Activated CD4-positive, alpha-beta T cell treated with anti-CD3 and anti-CD28 coated beads for 24 hours (primary cell): ENCODE data around the gene ELOVL6.

Experiments
- DNase-seq, 2 donors: peaks; one replicate each; pipeline ENCODE4 v3.0.0-alpha.2; 2020; ENCODE audit warnings: low read depth in 2 of 2

ELOVL6 gene

DNA sequence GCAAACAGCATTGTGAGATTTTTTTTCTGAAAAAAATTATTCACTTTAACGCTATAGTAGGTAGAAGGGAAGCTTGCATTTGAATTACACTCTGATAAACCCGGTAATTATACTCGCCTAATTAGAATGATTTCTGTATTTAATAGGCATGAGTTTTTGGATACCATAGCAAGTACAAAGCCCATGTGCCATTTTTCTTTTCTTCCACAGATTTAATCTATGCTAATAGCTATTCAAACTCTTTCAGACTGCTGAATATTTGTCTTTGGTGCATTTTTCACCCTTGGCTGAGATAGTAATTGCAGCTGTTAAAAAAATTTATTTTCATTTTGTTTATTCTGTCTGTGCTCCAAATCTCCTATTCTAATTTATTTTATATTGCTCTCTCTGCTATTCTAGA lies 172.7 kb downstream of the ELOVL6 start:
- DNase-seq = no peak

DNA sequence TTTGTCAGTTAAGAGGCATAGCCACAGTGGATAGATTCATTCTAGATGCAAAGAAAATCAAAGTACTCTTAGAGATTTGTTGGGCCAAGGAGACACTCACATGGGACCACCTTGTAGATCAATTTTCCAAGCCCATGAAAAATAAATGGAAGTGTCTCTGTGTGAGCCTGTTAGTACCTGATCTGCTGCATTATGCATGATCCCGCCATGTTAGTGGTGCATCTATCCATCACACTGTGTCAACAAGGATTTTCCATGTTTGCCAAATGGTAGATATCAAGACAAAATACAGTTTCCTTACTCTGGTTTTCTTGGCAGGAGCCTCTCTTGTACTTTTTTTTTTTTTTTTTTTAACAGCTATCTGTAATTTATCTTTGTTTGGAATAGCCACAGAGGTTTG lies 173.4 kb downstream of the ELOVL6 start:
- no peak for DNase-seq

DNA sequence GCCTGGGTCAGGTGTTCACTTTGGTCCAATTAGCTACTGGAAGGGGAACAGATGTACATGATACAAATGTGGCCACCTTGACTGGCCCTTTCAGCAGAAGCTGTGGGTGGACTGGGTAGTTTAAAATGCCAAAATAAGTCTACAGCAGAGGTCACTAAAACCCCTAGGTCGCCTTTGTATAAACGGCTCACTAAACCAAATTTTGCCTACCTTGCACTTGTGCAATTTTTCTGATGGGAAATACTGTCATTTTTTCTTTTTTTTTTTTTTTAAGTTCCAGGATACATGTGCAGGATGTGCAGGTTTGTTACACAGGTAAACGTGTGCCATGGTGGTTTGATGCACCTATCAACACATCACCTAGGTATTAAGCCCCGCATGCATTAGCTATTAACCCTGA lies 176.0 kb downstream of the ELOVL6 start:
- DNase-seq = no peak

DNA sequence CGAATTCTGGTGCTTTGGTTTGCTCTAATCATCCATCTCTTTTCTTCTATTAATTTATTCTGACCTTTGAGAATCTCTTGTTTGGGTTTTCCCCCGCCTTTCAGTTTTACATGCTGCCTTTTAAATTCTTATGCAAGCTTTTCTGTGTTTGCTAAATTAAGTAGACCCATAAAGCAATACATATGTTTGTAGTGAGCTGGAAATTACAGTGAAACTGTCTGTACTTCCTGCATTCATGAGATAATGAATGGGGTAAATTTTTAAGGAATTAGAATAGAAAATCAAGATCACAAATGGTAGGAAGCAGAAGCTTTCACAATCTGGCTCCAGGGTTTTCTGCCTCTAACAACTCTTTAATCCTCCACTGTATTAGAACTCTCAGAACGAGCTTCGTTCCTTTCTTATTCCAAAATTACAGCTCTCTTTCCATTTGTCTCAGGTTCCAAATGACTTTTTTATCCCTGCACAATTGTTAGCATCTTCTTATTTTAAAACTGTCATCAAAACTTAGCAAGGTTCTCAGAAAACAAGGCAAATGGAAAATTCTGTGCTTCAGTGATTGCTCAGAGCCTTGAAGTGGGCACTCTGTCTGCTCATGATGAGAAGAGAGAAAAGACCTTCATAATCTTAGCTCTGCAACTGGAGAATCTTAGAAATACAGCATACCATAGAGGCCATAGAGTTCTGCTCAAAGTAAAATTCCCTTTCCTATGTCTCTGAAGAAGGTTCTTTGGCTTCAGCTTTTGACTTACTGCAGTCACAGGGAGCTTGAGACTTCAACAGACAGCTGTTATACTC lies 177.6 kb downstream of the ELOVL6 start:
- no peak for DNase-seq

DNA sequence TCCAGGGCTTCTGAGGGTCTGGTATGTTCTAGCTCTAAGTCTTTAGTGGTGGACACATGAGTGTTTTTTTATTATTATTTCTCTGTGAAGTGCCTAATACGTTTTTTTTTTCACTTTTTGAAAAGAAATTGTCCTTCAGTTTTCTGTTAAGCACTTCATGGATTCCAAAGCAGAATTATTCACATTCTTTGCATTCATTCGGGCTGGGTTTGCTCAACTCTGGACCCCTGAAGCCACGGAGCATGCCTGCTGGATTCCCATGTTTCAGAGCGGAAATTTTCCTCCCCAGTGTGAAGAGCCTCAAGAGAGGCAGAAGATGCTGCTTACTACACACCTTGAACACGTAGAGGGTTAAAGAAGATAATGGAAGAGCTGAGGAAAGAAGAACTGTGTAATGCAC lies 178.3 kb downstream of the ELOVL6 start:
- DNase-seq = no peak

- no peak for DNase-seq
Measured at GRCh38 chr4:110019153-110019552, 179.3 kb downstream of the ELOVL6 start.

- DNase-seq = no peak
Measured at GRCh38 chr4:110014233-110014632, 184.2 kb downstream of the ELOVL6 start.

DNA sequence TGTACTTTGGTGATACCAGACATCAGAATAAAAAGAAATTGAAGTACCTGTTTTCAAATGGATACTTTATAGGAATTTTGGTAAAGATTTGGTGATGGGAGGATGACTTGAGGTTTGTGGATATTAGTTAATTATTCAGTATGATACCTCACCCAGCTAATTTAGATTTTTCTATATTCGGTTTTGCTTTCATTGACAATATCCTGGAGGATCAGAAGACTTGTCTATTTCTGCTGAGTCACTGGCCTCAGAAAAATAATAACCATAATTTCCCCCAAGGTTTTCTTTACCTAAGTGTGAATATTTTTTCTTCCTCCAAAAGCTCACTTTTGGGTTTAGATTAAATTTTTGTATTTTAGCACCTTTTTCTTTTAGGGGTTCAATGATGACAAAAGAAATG lies 185.5 kb downstream of the ELOVL6 start:
- DNase-seq = no peak

- no peak for DNase-seq
Measured at GRCh38 chr4:110010797-110011196, 187.6 kb downstream of the ELOVL6 start.

GRCh38 chr4:110009550-110009949 lies 188.9 kb downstream of the ELOVL6 start:
- DNase-seq = no peak

- no peak for DNase-seq
Measured at GRCh38 chr4:110008540-110008939, 189.9 kb downstream of the ELOVL6 start.

DNA sequence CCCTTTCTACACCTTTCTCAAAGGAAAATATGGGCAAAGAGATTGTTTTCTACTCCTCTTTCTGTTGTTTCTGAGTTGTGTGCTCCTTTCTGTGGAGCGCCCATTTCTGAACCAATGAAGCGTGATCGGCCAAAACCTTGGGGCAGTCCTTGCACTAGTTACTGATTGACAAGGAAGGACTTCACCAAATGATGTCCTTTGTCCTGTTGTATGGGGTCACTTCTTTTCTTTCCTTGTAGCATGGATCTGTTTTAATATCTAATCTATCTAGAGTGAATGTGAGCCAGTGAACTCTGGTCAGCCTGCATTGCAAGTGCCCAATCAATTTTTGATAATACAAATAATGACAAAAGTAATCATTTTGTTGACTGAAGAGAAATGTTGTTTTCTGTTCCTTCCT lies 191.2 kb downstream of the ELOVL6 start:
- no peak for DNase-seq

GRCh38 chr4:110005461-110006056 lies 192.9 kb downstream of the ELOVL6 start:
- DNase-seq = peak in 1 of 2 donors; percentile 1

DNA sequence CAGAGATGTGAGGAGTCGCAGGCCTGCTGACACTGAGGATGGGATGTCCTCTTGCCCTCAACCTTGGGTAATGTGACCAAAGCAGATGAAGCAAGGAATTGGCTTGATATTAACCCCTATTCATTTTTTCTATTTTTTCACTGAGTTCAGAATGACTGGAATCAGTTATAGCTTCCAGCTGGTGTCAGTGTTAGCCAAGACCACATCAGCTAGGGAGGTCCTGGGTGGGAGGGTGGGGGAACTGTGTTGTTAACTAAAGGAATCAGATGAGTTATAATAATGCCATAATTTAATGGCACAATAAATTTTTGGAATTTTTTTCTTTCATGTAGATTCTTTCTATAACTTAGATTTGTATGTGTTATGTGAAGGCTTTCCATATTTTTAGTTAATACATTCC lies 193.9 kb downstream of the ELOVL6 start:
- no peak for DNase-seq

DNA sequence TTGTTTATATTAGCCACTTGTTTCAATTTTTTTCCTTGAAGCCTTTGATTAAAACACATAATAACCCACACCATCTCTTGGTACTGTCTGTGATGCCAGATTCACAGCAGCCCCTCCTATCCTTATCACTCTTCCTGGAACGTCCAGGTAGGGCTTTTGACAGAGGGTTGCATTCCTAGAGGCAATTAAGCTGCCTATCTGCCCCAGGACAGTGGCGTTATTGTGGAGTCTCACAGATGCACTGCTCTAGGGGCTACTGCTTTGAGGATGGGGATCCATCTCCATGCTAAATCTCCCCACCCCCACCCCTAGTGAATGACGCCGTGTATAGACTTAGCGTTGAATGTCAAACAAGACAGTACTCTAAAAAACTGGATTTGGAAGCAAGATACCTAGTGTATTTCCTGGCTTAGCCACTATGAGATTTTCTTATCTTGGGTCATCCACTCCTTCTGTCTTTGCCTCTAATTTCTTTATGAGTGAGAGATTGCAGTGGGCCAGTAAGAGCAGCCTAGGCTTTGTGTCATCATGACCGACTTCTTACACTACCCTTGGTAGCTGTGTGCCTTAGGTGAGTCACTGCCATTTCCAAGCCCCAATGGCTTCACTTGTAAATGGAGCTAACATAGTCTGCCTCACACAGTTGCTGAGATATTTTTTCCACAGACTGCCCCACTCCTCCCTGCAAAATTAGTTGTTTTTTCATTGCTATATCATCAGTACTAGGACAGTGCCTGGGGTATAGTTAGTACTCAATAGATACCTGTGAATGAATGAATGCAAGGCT lies 194.8 kb downstream of the ELOVL6 start:
- no peak for DNase-seq

DNA sequence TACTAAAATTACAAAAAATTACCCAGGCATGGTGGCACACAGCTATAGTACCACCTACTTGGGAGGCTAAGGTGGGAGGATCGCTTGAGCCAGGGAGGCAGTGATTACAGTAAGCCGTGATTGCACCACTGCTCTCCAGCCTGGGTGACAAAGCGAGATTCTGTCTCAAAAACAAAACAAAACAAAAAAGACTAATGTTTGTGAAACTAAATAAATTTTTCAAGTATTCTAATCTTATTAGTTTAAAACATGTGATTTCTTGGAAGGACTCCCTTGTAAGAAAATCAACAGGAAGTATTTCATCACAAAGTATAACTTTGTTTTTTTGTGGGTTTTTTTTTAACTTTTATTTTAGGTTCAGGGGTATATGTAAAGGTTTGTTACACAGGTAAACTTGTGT lies 196.1 kb downstream of the ELOVL6 start:
- no peak for DNase-seq

- no peak for DNase-seq
Measured at GRCh38 chr4:109999585-109999912, 198.9 kb downstream of the ELOVL6 start.

- peak in 1 of 2 donors; percentile 30 for DNase-seq
Measured at GRCh38 chr4:109998867-109999584, 199.4 kb downstream of the ELOVL6 start.

GRCh38 chr4:109996526-109996925 lies 201.9 kb downstream of the ELOVL6 start:
- DNase-seq = no peak
